Measurements from ENCODE around the gene DLGAP4. TPM values are rescaled to one million over a fixed set of nuclear protein-coding genes. Genes with fewer than 3 reads are reported as not detected.

Gene DLGAP4
- total and polyA plus RNA-seq, 2 of the 13 experiments (the other 11 are each of a cell fraction or from before 2014, with no cell fraction given), result 15.2 to 26.7 TPM

- TF ChIP-seq ZNF33B (CRISPR knock-in tag; IDR thresholded peaks at IDR 0.05) (peak; percentile 85; the same call in 1 of the 2 replicates), ZUFSP (CRISPR knock-in tag; IDR thresholded peaks at IDR 0.05; ENCODE audit: borderline replicate concordance) (no peak), HDAC1 (CRISPR knock-in tag; IDR thresholded peaks at IDR 0.05) (peak; percentile 23; the same call in 1 of the 2 replicates), ZFP41 (CRISPR knock-in tag; IDR thresholded peaks at IDR 0.05; ENCODE audit: borderline replicate concordance) (peak; percentile 91), RAD21 (CRISPR knock-in tag; IDR thresholded peaks at IDR 0.05) (peak; percentile 61), KDM6A (CRISPR knock-in tag; IDR thresholded peaks at IDR 0.05; ENCODE audit: low read depth) (no peak), ZNF430 (CRISPR knock-in tag; IDR thresholded peaks at IDR 0.05) (peak; percentile 97), MXD1 (CRISPR knock-in tag; IDR thresholded peaks at IDR 0.05) (peak; percentile 79; the same call in 1 of the 2 replicates), ZNF251 (CRISPR knock-in tag; IDR thresholded peaks at IDR 0.05) (no peak), ZNF891 (CRISPR knock-in tag; IDR thresholded peaks at IDR 0.05) (peak; percentile 92), HOXA5 (CRISPR knock-in tag; IDR thresholded peaks at IDR 0.05) (peak; percentile 90), NCOA5 (CRISPR knock-in tag; IDR thresholded peaks at IDR 0.05) (no peak), POGZ (CRISPR knock-in tag; IDR thresholded peaks at IDR 0.05) (peak; percentile 88), GATAD2A (CRISPR knock-in tag; IDR thresholded peaks at IDR 0.05) (no peak), ZBTB1 (CRISPR knock-in tag; IDR thresholded peaks at IDR 0.05; ENCODE audit: borderline replicate concordance) (no peak), ZNF777 (CRISPR knock-in tag; IDR thresholded peaks at IDR 0.05) (peak; percentile 83), CENPT (CRISPR knock-in tag; IDR thresholded peaks at IDR 0.05; ENCODE audit: low read depth) (peak; percentile 93), ATF7 (IDR thresholded peaks at IDR 0.05) (no peak), ATF7 (CRISPR knock-in tag; IDR thresholded peaks at IDR 0.05) (peak; percentile 46; the same call in 1 of the 2 replicates), ZNF280D (CRISPR knock-in tag; IDR thresholded peaks at IDR 0.05) (peak; percentile 95; the same call in 1 of the 2 replicates), ZNF576 (CRISPR knock-in tag; IDR thresholded peaks at IDR 0.05) (peak; percentile 97), HDAC2 (CRISPR knock-in tag; IDR thresholded peaks at IDR 0.05) (peak; percentile 51), ARHGAP35 (CRISPR knock-in tag; IDR thresholded peaks at IDR 0.05; ENCODE audit: borderline replicate concordance) (no peak), HNRNPH1 (optimal IDR thresholded peaks at IDR 0.05; ENCODE audit: low read depth, low read length) (peak; percentile 40)
Observed at GRCh38 chr20:36460648-36461599, 154.8 kb downstream of the DLGAP4 start (continued).

All from HepG2 (cell line).